Medulla oblongata (tissue), 1 donor: ENCODE data around the gene RANBP3L.

Experiments used
- DNase-seq: peaks from one replicate; pipeline ENCODE4 v3.0.0-alpha.2; 2015; ENCODE audit errors: extremely low spot score

Gene RANBP3L

GRCh38 chr5:36243653-36244052, 58.0 kb downstream of the RANBP3L start:
- DNase-seq, result no peak

GRCh38 chr5:36242534-36243485, 58.9 kb downstream of the RANBP3L start:
- DNase-seq, result peak; percentile 30

GRCh38 chr5:36241631-36242533, 59.8 kb downstream of the RANBP3L start, which contains the start of gene NADK2:
NADK2 (minus strand) TSS chr5:36241925; CDS start chr5:36241798, 127 bp downstream.
- DNase-seq, result peak; percentile 99

GRCh38 chr5:36240779-36241630, 60.7 kb downstream of the RANBP3L start:
- peak; percentile 64 for DNase-seq

- peak; percentile 13 for DNase-seq
These were observed 62.1 kb downstream of the RANBP3L start for GRCh38 chr5:36239370-36240293.

- DNase-seq, result peak; percentile 18
These were observed 63.0 kb downstream of the RANBP3L start for GRCh38 chr5:36238502-36239295.

- no peak for DNase-seq
These were observed 64.0 kb downstream of the RANBP3L start for GRCh38 chr5:36237751-36238150.

- DNase-seq, result no peak
These were observed 64.9 kb downstream of the RANBP3L start for GRCh38 chr5:36236801-36237200.

- no peak for DNase-seq
These were observed 69.2 kb downstream of the RANBP3L start for GRCh38 chr5:36232533-36232932.

GRCh38 chr5:36230151-36230790, 71.4 kb downstream of the RANBP3L start:
- DNase-seq, result no peak

- no peak for DNase-seq
These were observed 73.2 kb downstream of the RANBP3L start for GRCh38 chr5:36228505-36228904.

- no peak for DNase-seq
These were observed 74.7 kb downstream of the RANBP3L start for GRCh38 chr5:36227046-36227445.

GRCh38 chr5:36222620-36223019, 79.1 kb downstream of the RANBP3L start:
- no peak for DNase-seq

GRCh38 chr5:36217988-36218387, 83.7 kb downstream of the RANBP3L start:
- DNase-seq, result no peak

- DNase-seq, result no peak
These were observed 84.1 kb downstream of the RANBP3L start for GRCh38 chr5:36217567-36217966.

GRCh38 chr5:36215910-36216309, 85.8 kb downstream of the RANBP3L start:
- DNase-seq, result no peak

GRCh38 chr5:36214436-36214835, 87.3 kb downstream of the RANBP3L start:
- no peak for DNase-seq

- no peak for DNase-seq
These were observed 92.0 kb downstream of the RANBP3L start for GRCh38 chr5:36209664-36210063.

GRCh38 chr5:36208786-36209185, 92.9 kb downstream of the RANBP3L start:
- no peak for DNase-seq
